HG03196 (cell line): ENCODE data around the gene VPS50.

Experiments
- ATAC-seq: cut with Tn5 transposase; IDR thresholded peaks from one replicate; pipeline ENCODE4 v1.9.1; 2021; ENCODE audit not compliant: unreplicated experiment

VPS50 gene

DNA sequence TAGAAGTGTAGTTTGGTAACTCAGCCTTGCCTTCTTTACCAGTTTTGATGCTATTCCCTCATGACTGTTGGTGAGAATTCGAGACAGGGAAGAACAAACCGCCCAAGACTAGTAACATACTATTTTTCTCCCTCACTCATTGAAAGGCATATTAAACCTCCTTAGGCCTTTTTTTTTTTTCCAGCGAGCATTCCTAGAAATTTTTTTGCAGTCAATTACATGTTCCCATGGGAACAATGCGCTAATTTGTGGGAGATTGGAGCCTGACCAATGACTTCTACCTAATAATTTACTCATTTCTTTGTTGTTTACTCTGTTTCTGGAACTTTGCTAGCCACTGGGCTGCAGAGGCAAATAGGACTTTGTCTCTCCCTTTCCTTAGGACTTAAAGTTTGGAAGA is 6.0 kb downstream of the VPS50 start:
- no peak for ATAC-seq

DNA sequence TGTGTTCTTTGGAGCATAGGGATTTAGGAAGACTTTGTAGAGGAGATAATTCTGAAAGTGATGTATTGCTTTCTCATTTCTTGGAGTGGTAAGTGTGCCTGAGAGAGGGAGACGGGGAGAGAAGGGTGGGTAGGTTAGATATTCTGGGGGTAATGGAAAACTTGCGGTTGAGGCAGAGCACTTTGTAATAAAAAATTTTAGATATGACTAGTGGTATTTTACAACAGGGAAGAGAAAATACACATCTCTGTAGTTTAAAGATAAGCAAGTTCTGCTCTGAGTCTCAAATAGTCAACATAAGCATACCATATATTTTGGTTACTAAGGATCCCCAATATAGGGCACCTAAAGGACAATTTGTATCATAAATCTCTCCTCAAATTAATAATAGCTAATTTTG is 6.6 kb downstream of the VPS50 start:
- ATAC-seq = no peak

DNA sequence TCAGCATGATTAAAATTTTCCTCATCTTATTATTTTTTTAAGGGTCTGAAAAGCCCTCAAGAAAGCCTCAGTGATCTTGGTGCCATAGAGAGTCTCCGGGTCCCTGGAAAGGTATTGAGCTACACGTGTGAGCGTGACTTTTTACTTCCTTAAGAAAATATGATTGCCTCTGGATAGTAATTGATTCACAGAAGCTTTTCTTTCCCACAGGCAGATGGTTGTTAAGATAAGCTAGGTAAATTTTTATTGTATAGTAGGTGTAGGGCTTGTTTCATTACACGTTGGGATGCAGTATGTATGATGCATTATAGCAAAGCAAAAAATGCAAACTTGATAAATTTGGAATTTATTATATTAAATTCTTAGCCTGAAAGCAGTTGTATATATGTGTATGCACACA is 7.7 kb downstream of the VPS50 start:
- ATAC-seq = no peak

DNA sequence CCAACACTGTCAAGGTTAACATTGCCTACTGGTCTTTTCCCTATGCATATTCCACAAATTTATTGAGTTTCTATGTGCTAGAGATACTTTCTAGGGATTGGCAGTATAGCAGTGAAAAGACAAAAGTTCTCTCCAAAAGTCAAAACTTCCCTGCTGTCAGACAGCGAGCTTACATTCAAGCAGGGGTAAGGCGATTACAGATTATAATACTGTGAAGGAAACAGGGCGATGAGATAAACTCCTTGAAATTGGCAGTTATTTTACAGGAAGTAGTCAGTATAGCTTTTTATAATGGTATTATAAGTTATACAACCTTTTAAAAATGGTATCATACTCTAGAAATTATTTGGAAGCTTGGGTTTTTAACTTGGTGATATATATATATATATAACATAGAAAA is 9.9 kb downstream of the VPS50 start:
- ATAC-seq = no peak

DNA sequence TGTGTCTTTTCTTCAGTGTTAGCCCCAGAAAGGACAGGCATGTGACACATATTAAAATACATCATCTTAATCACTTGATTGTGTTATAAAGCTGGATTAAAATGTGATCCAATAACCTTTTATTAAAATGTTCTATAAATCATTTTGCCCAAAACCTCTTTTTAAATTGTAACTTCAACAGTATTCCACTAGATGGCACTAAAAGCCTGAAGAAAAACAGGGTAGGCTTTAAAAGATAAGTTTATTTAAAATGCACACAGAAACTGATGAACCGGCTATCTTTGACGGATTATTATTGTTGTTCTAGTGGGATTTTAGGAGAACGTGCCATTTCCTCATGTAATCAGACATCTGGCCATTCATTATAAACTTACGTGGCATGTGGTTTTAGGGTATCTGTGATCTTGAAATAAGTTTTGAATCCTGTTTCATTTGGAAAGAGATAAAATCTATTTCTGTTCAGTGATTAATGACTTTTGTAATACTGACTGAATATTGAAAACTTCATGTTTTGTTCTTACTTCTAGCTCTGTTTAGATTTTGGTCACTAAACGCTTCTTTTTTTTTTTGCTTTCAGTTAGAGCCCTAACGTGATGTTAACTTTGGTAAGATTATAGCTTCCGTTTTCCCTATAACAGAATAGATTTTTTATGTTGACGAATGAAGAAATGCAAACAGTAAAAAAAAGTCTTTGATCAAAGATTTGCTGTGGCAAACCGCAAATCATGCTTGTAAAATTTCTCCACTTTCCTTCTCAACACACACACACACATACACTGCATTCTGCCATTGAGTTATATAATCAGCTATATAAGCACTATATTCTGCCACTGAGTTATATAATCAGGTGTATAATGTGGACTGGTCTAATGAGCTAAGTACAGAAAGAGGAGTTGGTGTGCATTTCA is 13.6 kb downstream of the VPS50 start:
- ATAC-seq = no peak

DNA sequence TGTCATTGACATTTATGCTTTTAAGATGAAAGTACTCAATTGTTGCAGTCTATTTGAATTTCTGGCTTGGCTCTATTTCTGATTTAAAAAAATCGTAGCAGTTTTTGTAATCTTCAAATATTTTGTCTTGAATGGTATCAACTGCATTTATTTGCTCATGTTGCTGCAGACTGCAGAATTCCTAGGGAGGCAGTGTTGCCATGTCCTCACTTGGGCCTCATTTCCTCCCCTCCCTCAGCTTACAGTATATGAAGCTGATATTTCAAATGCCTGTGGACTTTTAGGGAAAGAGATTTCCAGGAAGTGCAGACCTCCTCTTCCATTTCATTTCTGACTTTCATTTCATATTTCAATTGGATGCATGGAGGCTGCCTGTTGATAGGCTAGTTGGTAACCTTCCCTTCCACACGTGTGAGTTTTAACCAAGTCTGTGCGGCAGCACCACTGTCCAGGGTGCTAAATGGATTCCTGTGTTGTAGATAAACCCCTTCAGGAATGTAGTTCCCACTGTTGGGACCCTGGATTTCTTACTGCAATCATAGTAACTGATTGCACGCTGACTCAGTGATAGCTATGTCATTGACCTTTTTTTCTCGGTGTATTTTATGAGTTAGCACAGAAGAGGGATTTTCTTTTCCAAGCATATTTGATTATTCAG is 17.5 kb downstream of the VPS50 start:
- no peak for ATAC-seq

DNA sequence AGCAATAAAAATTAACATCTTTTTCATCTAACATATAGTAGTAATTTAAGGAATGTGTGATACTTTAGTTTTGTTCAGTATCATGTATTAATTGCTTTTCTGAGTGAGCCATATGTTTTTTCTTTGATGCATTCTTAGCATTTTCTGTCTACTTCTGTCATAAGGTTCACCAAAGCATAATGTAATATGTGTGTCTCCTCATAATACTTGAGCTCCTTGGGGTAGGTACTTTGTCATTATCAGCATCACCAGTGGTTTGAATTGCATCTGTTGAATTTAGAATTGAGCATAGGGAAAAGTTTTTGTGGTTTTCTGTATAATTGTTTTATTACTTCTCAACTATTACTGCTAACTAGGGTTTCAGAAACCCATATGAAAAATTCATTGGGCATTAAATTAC is 26.5 kb downstream of the VPS50 start:
- no peak for ATAC-seq

DNA sequence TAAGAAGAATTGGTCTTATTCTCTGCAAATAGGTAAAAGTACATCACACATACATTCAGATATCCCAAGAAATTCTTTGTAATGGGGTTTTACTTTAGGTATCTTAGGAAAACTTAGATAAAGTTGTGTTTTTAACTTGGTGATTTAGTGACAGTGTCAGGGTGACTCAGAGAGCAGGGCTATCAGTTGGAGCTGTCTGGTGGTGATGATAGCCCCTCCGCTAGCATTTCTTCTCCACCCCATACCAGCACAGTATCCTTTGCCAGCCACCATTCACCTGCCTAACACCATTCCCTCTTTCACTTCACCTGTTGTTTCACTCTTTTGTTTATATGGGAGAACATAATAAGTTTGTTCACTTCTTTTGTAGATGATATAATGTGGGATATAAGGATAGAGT is 30.4 kb downstream of the VPS50 start:
- ATAC-seq = no peak

DNA sequence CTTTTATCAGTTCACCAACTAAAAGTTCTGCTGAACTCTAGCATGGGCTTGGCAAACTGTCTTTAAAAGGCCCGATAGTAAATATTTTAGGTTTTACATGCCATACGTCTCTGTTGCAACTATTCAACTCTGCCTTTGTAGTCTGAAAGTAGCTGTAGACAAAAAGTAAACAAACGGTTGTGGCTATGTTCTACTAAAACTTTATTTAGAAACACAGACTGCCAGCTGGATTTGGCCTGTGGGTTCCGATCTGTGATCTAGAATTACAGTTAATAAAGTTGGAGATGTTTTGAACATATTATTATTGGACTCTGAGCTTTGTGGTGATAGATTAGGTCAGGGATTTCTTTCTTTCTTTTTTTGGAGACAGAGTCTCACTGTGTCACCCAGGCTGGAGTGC is 33.1 kb downstream of the VPS50 start:
- no peak for ATAC-seq

DNA sequence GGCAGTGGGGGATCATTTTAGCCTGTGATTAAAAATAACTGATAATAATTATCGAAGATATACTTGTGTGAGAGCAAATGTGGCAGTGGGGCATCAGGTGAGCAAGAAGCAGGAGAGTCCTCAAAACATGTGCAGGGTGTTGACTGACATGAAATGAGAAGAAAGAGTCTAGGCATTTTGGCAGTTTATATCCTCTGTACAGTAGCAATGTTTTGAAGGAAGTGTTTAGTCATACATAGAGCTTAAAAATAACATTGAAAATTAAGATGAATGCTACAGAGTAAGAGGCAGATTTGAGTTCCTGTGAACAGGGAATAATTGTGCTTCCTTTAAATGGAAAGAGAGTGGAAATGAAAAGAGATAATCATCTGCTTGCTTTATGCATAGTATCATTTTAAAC is 47.4 kb downstream of the VPS50 start:
- ATAC-seq = no peak

DNA sequence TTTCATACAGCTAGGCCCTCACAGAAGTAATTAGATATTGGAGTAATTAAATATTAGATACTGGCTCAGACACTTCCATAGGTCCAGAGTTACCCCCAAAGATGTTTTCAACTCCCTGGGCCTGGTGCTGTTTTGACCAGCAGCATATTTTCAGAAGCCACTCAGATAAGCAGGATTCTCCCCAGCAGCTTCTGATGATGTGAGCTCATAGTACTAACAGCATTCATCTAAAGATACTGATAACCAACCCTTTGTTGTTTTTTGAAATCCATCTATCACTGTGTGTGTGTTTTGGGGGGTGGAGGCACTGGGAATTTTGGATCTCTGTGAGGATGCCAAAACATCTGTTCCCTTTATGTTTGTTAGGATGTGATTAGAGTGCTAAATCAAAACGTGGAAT is 52.7 kb downstream of the VPS50 start:
- no peak for ATAC-seq

DNA sequence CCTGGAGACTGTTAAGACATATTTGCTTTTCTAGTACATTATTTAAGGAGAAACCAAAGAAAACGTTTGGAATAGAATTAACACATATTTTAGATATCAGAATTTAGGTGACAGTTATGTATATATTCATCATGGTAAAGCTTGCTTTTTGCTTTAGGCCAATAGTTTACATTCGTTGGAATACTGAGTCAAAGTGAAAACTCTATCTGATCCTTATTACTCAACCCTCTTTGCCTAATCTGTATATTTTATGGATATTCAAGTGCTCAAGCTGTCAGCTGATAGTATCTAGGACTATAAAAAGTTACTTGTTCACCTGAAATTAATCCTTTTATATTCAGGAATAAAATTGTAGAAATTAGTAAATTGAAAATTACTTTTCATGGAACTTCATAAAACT is 61.1 kb downstream of the VPS50 start:
- ATAC-seq = no peak

DNA sequence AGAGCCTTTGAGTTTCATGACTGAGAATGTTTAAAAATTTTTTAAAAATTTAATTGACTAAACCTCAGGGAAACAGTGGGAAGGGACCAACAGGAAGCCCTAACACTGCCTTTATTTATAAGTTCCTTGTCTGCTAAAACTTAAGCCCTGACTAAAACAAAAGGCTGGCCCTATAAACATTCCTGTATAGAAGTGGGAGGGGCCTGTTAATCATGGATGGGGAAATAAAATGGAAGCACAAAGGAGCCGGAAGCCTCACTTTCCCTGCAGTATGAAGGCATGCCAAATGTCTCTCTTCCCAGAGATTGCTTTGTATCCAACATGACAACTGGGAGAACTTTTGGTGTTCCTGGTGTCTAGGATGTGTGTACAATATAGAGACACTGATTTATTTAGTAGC is 66.0 kb downstream of the VPS50 start:
- ATAC-seq = no peak

DNA sequence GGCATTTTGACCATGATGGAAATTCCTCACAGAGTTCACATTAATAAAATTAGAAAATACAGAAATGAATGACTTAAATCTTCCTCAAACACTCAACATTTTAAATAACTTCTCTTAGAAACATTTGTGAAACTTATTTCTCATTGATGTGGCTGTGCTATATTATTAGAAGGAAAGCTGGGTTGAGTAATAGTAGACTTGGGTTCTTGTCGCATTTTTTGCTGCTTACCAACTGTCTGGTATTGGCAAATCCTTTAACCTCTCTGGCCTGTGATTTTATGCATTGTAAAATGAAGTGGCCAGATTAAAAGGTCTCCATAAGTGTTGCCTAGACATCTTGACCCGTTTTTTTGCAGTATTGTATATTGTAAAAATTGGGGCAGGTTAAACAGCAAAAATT is 66.5 kb downstream of the VPS50 start:
- no peak for ATAC-seq

DNA sequence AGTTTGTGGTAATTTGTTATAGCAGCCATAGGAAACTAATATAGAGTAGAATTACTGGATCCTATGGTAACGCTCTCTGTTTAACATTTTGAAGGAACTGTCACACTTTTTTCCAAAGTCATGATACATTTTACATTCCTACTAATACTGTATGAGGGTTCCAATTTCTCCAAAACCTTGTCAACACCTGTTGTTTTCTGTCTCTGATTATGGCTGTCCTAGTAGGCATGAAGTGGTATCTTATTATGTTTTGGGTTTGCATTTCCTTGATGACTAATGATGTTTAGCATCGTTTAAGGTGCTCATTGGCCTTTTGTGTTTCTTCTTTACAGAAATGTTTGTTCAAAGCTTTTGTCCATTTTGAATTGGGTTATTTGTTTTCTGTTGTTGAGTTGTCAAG is 69.6 kb downstream of the VPS50 start:
- no peak for ATAC-seq

DNA sequence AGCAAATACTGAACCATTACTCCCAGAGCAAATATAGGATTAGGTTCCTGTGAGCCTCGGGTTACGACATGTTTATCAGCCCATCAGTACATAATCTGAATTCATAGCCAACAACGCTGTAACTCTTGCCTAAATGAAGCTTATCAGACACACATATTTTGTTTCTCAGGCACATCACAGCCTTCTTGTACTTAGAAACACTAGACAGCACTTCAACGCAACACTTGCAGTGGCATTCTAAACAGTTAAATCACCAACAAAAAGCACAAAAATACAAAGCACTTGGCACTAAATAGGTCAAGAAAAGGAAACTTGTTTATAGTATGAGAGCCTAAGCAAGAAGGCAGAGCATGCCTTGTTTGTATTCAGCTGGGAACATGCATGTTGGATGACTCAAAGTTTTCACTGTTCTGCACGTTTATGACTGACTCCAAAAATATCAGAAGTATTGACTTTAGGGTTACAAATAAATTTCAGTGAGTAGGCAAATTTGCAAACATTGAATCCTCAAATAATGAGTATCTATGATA is 75.0 kb downstream of the VPS50 start:
- ATAC-seq = no peak

DNA sequence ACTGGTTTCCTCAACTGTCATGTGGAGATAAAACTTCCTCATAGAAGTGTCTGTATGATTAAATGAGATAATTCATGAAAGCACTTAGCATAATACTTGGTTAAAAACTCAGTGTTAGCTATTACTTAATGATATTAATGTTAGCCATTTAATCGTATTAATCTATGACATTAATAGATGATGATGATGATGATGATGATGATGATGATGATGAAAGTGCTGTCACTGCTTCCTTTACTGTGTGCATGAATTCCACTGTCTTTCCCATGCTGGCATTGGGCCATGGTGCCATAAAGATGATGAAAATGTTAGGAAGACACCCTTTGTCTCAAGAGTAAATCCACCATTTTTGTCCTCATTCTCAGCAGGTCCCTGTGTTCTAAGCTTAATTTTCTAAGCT is 75.8 kb downstream of the VPS50 start:
- ATAC-seq = no peak

DNA sequence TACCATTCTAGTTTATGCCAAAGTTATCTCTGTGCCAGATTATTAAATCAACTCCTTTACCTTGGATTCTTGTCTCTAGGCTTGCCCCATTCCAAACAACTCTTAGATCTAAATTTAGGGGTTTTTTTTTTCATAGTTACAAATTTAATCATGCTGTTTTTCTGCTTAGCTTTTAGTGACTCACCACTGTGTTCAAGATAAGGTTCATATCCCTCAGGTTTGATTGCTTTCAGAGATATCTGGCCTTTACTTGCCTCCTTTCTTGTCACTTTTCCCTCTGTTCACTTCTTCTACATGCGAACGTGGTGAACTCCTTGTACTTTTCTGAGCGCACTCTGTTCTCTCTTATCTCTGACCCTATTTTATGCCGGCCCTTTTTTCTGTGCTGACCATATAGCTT is 78.2 kb downstream of the VPS50 start:
- no peak for ATAC-seq

DNA sequence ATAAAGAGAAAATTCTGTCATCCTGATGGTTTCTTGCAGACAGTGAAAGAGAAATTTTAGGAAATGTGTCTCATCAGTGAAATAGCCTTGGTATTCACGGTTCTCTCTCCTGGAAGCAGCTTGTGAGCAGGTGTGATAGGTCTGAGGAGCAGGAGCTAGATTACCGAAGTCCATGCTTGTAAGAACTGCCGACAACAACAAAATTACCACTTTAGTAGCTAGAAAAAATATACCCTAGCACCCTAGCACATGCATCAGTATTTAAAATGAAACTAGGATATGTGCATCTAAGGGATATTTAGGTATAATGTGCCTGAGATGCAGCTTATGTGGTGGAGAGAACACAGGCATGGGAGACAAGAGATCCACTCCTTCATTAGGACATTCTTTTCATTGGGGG is 82.3 kb downstream of the VPS50 start:
- ATAC-seq = no peak

DNA sequence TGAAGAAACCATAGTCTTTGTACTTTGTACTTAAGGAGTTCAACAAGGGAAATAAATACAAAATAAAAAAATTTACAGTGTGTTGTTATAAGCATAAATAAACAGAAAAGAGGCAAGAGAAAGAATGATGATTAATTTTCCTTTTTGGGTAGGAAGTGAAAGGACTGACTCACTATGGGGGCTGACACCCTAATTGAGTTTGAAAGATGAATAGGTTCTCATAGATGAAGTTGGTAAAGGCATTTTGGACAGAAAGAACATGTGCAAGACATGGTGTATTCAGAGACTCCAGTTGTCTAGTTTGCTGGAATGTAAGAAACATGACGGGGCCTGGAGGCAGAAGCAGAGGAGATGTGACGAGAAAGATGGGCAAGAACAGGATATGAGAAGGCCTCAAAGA is 83.7 kb downstream of the VPS50 start:
- ATAC-seq = no peak

DNA sequence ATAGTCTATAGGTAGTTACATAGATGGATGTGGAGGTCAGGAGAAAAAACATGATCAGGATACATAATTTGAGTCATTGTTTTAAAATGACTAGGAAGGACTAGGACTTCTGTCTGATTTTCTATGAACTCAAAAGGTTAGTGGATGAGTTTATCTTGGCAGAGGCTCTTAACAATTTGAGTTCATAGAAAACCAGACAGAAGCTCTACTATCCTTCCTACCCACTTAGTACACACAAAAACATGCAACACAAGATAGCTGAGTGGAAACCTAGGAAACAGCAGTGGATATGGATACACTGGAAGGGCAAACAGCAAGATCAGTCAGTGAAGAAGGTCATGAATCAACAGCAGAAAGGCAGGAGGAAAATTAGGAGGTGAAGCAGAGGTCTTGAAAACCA is 84.6 kb downstream of the VPS50 start:
- no peak for ATAC-seq

DNA sequence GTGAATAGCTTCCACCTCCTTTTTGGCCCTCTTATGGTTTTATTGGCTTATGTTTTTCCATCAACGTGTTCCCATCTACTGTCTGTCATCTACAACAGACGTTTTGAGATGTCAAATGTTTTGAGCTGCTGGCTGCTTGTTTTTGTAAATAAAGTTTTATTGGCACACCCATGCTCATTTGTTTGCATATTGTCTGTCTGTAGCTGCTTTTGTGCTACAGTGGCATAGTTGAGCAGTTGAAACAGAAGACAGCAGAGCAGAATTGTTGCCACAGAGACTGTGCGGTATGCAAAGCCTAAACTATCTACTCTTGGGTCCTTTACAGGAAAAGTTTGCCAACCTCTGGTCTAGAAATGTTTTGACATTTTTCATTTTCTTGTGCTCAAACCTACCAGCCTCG is 88.7 kb downstream of the VPS50 start:
- no peak for ATAC-seq
